HEK293 (cell line): ENCODE results near the gene PTPN20.

ENCODE experiments used
- CTCF ChIA-PET: fragments of 350-600 bp; formaldehyde crosslinking; extraction: SDS; loops from one replicate; lab custom pipeline; 2021; ENCODE audit warnings: antibody characterized with exemption; lab: Yijun Ruan, JAX
- POLR2A ChIA-PET: fragments of 300-600 bp; formaldehyde crosslinking; extraction: SDS; loops from one replicate; lab custom pipeline; 2020; ENCODE audit warnings: antibody characterized with exemption, inconsistent platforms; lab: Yijun Ruan, JAX
- H3K27ac ChIP-seq: fragments of 200-500 bp; sonication (Bioruptor generic); 2 replicates; pipeline ENCODE4 v1.5.1; 2014; ENCODE audit warnings: low read depth, low read length, control low read depth, inconsistent platforms; ENCODE audit errors: extremely low read depth
- H3K36me3 ChIP-seq, 2 experiments: fragments of 200-500 bp in 1 of 2; sonication (Bioruptor generic) in 1 of 2; 1 replicate in 1 of 2; 2 replicates in 1 of 2; pipeline ENCODE4 v1.5.1; 2014 to 2017; ENCODE audit warnings: inconsistent platforms in 2 of 2, low read length in 2 of 2; ENCODE audit not compliant: control insufficient read depth in 2 of 2, insufficient read depth in 1 of 2
- H3K4me1 ChIP-seq: fragments of 200-500 bp; sonication (Bioruptor generic); 2 replicates; pipeline ENCODE4 v1.5.1; 2014; ENCODE audit warnings: mild to moderate bottlenecking, low read length, inconsistent platforms; ENCODE audit not compliant: control insufficient read depth, insufficient read depth
- H3K4me3 ChIP-seq: 2 replicates; pipeline ENCODE4 v1.5.1; 2011; ENCODE audit warnings: low read depth, mild to moderate bottlenecking, control low read depth, low read length, moderate library complexity
- H3K9me3 ChIP-seq: fragments of 200-500 bp; sonication (Bioruptor generic); 2 replicates; pipeline ENCODE4 v1.5.1; 2014; ENCODE audit warnings: low read depth, low read length, inconsistent platforms; ENCODE audit not compliant: control insufficient read depth, insufficient read depth
- BCL11A ChIP-seq: fragments of 450-650 bp; formaldehyde crosslinking; IDR thresholded peaks from 2 replicates; pipeline ENCODE4 v1.5.1; 2016; ENCODE audit warnings: low read depth, missing biosample characterization, missing genetic modification characterization
- BCL11B ChIP-seq: fragments of 450-650 bp; formaldehyde crosslinking; IDR thresholded peaks from 2 replicates; pipeline ENCODE4 v1.5.1; 2016; ENCODE audit warnings: low read depth, missing biosample characterization, missing genetic modification characterization
- GLI2 ChIP-seq: fragments of 450-650 bp; formaldehyde crosslinking; IDR thresholded peaks from 2 replicates; pipeline ENCODE4; 2017; ENCODE audit warnings: missing biosample characterization, missing genetic modification characterization, low read depth, borderline replicate concordance
- HIC1 ChIP-seq: fragments of 450-650 bp; formaldehyde crosslinking; IDR thresholded peaks from 2 replicates; pipeline ENCODE4 v1.5.1; 2016; ENCODE audit warnings: missing biosample characterization, missing genetic modification characterization
- HOXD13 ChIP-seq: sonication (generic); formaldehyde crosslinking; IDR thresholded peaks from 2 replicates; pipeline ENCODE4 v1.8.0; 2022; ENCODE audit warnings: missing genetic modification reagents, borderline replicate concordance
- PBX3 ChIP-seq: sonication (generic); formaldehyde crosslinking; IDR thresholded peaks from 2 replicates; pipeline ENCODE4 v1.8.1; 2022; ENCODE audit warnings: mild to moderate bottlenecking, moderate library complexity, missing genetic modification reagents
- PRDM1 ChIP-seq: fragments of 450-650 bp; formaldehyde crosslinking; IDR thresholded peaks from 2 replicates; pipeline ENCODE4; 2016; ENCODE audit warnings: missing biosample characterization, missing genetic modification characterization
- ZBTB10 ChIP-seq: fragments of 450-650 bp; formaldehyde crosslinking; IDR thresholded peaks from 2 replicates; pipeline ENCODE4 v1.5.1; 2016; ENCODE audit warnings: missing biosample characterization, missing genetic modification characterization
- ZNF114 ChIP-seq: fragments of 450-650 bp; formaldehyde crosslinking; IDR thresholded peaks from 2 replicates; pipeline ENCODE4 v1.5.0; 2017; ENCODE audit warnings: missing biosample characterization, missing genetic modification characterization
- ZNF214 ChIP-seq: fragments of 450-650 bp; formaldehyde crosslinking; IDR thresholded peaks from 2 replicates; pipeline ENCODE4 v1.5.1; 2017; ENCODE audit warnings: missing biosample characterization, mild to moderate bottlenecking, missing genetic modification characterization, borderline replicate concordance
- ZNF311 ChIP-seq: fragments of 450-650 bp; formaldehyde crosslinking; IDR thresholded peaks from 2 replicates; pipeline ENCODE4 v1.5.1; 2017; ENCODE audit warnings: missing biosample characterization, missing genetic modification characterization, borderline replicate concordance
- ZNF426 ChIP-seq: fragments of 450-650 bp; formaldehyde crosslinking; IDR thresholded peaks from 2 replicates; pipeline ENCODE4 v1.5.1; 2017; ENCODE audit warnings: missing biosample characterization, missing genetic modification characterization, mild to moderate bottlenecking, inconsistent platforms, moderate library complexity
- ZNF513 ChIP-seq: fragments of 450-650 bp; IDR thresholded peaks from 2 replicates; pipeline ENCODE4 v1.5.1; 2018; ENCODE audit warnings: missing biosample characterization, missing genetic modification characterization
- ZNF514 ChIP-seq: fragments of 450-650 bp; formaldehyde crosslinking; IDR thresholded peaks from 2 replicates; pipeline ENCODE4 v1.5.1; 2016; ENCODE audit warnings: missing biosample characterization, missing genetic modification characterization
- ZNF548 ChIP-seq: fragments of 450-650 bp; formaldehyde crosslinking; IDR thresholded peaks from 2 replicates; pipeline ENCODE4 v1.5.1; 2016; ENCODE audit warnings: missing biosample characterization, missing genetic modification characterization
- ZNF670 ChIP-seq: fragments of 450-650 bp; formaldehyde crosslinking; IDR thresholded peaks from 2 replicates; pipeline ENCODE4 v1.5.1; 2016; ENCODE audit warnings: missing biosample characterization, missing genetic modification characterization, low read depth
- ZNF837 ChIP-seq: fragments of 450-650 bp; formaldehyde crosslinking; IDR thresholded peaks from 2 replicates; pipeline ENCODE4 v1.5.1; 2016; ENCODE audit warnings: missing biosample characterization, missing genetic modification characterization
- TF ChIP-seq, protein P1 (sequence below): fragments of 450-650 bp; formaldehyde crosslinking; IDR thresholded peaks from 2 replicates; pipeline ENCODE4 v1.5.1; 2016; ENCODE audit warnings: missing biosample characterization, missing genetic modification characterization
- TF ChIP-seq, protein P2 (sequence below): fragments of 450-650 bp; formaldehyde crosslinking; IDR thresholded peaks from 2 replicates; pipeline ENCODE4 v1.5.1; 2017; ENCODE audit warnings: missing biosample characterization, missing genetic modification characterization
- TF ChIP-seq, protein P3 (sequence below): fragments of 450-650 bp; formaldehyde crosslinking; IDR thresholded peaks from 2 replicates; pipeline ENCODE4 v1.5.1; 2016; ENCODE audit warnings: missing biosample characterization, missing genetic modification characterization

The PTPN20 gene

GRCh38 chr10:47018026-47018735, 107.0 kb downstream of the PTPN20 start:
- Histone ChIP-seq H3K9me3 (no peaks in the 10 kb centered on the region), H3K4me1 (no peaks in the 10 kb centered on the region), H3K36me3 (no peaks in the 10 kb centered on the region), H3K27ac (no peak overlapping the region), H3K4me3 (no peak overlapping the region)
- POLR2A ChIA-PET: no interaction called here
- TF ChIP-seq HOXD13 (CRISPR knock-in tag): no peak
- TF ChIP-seq BCL11B (tag by site-specific recombination): no peak
- no peak for TF ChIP-seq ZNF837 (tag by site-specific recombination)
- TF ChIP-seq BCL11A: no peak
- TF ChIP-seq GLI2: no peak
- TF ChIP-seq ZNF670 (tag by site-specific recombination): no peak
- no peak for TF ChIP-seq ZNF214 (tag by site-specific recombination)
- TF ChIP-seq HIC1 (tag by site-specific recombination): no peak
- no peak for TF ChIP-seq ZNF311 (tag by site-specific recombination)
- no peak for TF ChIP-seq PRDM1 (tag by site-specific recombination)
- CTCF ChIA-PET: interaction anchor here (0.8 to 2.1 kb wide), 2 partner anchors 15 to 30 kb away, joined by 3 to 7 read pairs; no protein-coding TSS in a partner anchor

DNA sequence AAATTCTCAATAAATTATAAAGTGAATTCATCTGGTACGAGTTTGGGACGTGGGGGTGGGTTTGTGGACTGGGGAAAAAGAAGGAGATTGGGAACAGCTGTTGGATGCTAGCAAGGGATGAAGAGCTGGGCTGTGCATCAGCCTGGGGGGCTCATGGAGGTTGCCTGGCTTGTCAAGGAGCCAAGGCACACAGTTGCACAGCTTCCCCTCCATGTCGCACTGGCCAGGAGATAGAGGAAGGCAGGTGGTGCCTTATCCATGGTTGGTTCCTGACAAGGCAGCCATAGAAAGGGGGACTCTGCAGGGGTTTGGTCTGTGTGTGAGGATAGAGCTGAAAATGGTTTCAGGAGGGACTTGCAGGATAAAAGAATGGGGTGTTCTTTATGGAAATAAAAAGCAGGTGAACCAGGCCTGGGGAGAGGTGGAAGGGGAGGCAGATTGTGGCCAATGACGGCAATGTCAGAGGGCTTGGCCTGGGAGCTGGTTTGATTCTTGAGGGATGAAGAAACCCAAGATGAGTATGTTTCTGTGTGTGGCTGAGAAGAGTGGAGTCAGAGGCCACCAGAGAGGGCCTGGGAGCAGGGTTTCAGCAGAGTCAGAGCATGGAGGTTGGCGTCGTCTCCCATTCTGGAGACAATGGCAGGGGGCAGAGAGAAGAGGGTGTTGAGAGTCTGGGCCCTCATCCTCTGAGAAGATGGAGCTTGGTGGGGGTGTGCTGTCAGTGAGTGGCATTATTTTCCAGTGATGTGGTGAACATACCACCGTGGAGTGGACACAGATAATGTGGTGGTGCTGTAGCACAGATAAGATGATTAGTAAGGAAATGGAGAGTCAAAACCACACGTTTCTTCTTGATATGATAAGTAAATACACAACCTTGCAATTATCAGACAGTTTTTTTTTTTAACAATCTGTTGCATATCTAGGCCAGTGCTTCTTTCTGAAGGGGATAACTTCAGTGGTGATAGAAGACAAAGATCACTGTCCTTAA, 108.2 kb downstream of the PTPN20 start:
- CTCF ChIA-PET: interaction anchor here (0.6 to 2.1 kb wide), 5 partner anchors 14 to 293 kb away, joined by 3 to 7 read pairs (median 3); no protein-coding TSS in a partner anchor
- H3K4me3 ChIP-seq: no peak overlapping the region
- H3K9me3 ChIP-seq: no peaks in the 10 kb centered on the region
- H3K27ac ChIP-seq: no peak overlapping the region
- no peaks in the 10 kb centered on the region for H3K36me3 ChIP-seq
- no peaks in the 10 kb centered on the region for H3K4me1 ChIP-seq
- POLR2A ChIA-PET: no interaction called here
- no peak for TF ChIP-seq ZNF426
- TF ChIP-seq, protein P1, sequence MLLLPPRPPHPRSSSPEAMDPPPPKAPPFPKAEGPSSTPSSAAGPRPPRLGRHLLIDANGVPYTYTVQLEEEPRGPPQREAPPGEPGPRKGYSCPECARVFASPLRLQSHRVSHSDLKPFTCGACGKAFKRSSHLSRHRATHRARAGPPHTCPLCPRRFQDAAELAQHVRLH (tag by site-specific recombination): no peak
- TF ChIP-seq ZNF514: no peak
- TF ChIP-seq, protein P2, sequence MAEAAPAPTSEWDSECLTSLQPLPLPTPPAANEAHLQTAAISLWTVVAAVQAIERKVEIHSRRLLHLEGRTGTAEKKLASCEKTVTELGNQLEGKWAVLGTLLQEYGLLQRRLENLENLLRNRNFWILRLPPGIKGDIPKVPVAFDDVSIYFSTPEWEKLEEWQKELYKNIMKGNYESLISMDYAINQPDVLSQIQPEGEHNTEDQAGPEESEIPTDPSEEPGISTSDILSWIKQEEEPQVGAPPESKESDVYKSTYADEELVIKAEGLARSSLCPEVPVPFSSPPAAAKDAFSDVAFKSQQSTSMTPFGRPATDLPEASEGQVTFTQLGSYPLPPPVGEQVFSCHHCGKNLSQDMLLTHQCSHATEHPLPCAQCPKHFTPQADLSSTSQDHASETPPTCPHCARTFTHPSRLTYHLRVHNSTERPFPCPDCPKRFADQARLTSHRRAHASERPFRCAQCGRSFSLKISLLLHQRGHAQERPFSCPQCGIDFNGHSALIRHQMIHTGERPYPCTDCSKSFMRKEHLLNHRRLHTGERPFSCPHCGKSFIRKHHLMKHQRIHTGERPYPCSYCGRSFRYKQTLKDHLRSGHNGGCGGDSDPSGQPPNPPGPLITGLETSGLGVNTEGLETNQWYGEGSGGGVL: no peak
- TF ChIP-seq ZNF548 (tag by site-specific recombination): no peak
- no peak for TF ChIP-seq PBX3 (CRISPR knock-in tag)
- no peak for TF ChIP-seq ZNF513 (tag by site-specific recombination)
- no peak for TF ChIP-seq ZBTB10 (tag by site-specific recombination)
- TF ChIP-seq ZNF114 (tag by site-specific recombination): no peak
- TF ChIP-seq, protein P3, sequence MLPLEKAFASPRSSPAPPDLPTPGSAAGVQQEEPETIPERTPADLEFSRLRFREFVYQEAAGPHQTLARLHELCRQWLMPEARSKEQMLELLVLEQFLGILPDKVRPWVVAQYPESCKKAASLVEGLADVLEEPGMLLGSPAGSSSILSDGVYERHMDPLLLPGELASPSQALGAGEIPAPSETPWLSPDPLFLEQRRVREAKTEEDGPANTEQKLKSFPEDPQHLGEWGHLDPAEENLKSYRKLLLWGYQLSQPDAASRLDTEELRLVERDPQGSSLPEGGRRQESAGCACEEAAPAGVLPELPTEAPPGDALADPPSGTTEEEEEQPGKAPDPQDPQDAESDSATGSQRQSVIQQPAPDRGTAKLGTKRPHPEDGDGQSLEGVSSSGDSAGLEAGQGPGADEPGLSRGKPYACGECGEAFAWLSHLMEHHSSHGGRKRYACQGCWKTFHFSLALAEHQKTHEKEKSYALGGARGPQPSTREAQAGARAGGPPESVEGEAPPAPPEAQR (tag by site-specific recombination): no peak
